HG02642 (cell line): ENCODE results near the gene CYBA.
"Not testable (repeated sequence)": the region's sequence is repeated elsewhere in the genome, so short reads cannot be mapped to it uniquely, and the experiment has no call there.

ENCODE experiments used
- ATAC-seq: cut with Tn5 transposase; IDR thresholded peaks from one replicate; pipeline ENCODE4 v1.9.1; 2021; ENCODE audit warnings: mild to moderate bottlenecking; ENCODE audit not compliant: unreplicated experiment, poor library complexity

The CYBA gene

GRCh38 chr16:88616320-88616719, 34.5 kb downstream of the CYBA start:
- ATAC-seq, result no peak

- ATAC-seq, result no peak
These were observed 35.9 kb downstream of the CYBA start for GRCh38 chr16:88614818-88615580.

GRCh38 chr16:88613911-88614817, 36.7 kb downstream of the CYBA start:
- ATAC-seq, result no peak

GRCh38 chr16:88613293-88613692, 37.6 kb downstream of the CYBA start:
- no peak for ATAC-seq

GRCh38 chr16:88610909-88611812, 39.7 kb downstream of the CYBA start:
- no peak for ATAC-seq

GRCh38 chr16:88610080-88610479, 40.8 kb downstream of the CYBA start:
- ATAC-seq, result no peak

- not testable (repeated sequence) for ATAC-seq
These were observed 41.4 kb downstream of the CYBA start for GRCh38 chr16:88609426-88609825.

- no peak for ATAC-seq
These were observed 42.8 kb downstream of the CYBA start for GRCh38 chr16:88608076-88608475.

GRCh38 chr16:88606148-88606757, 44.6 kb downstream of the CYBA start:
- no peak for ATAC-seq

- no peak for ATAC-seq
These were observed 45.4 kb downstream of the CYBA start for GRCh38 chr16:88605186-88606147.

- no peak for ATAC-seq
These were observed 48.8 kb downstream of the CYBA start for GRCh38 chr16:88602091-88602490.

- no peak for ATAC-seq
These were observed 49.4 kb downstream of the CYBA start for GRCh38 chr16:88601313-88602036.

- ATAC-seq, result no peak
These were observed 50.3 kb downstream of the CYBA start for GRCh38 chr16:88600539-88600896.

- ATAC-seq, result no peak
These were observed 50.9 kb downstream of the CYBA start for GRCh38 chr16:88599825-88600538.

GRCh38 chr16:88599092-88599733, 51.6 kb downstream of the CYBA start:
- ATAC-seq, result no peak

GRCh38 chr16:88597856-88598491, 52.9 kb downstream of the CYBA start:
- ATAC-seq, result no peak

GRCh38 chr16:88596483-88596882, 54.4 kb downstream of the CYBA start:
- no peak for ATAC-seq
